OCI-LY3 (cell line): ENCODE data around the gene FAM117B.
A peak's percentile ranks its signal among the peaks of the same experiment; 100 is the strongest.

Experiments used
- EZH2phosphoT487 ChIP-seq: fragments of 200-600 bp; shearing (Covaris generic); IDR thresholded peaks from 2 replicates; pipeline ENCODE4 v1.6.1; 2018; ENCODE audit warnings: antibody characterized with exemption, mixed run types, low read depth
- TF ChIP-seq, protein P1 (sequence below): fragments of 200-600, 300-600 bp; sonication (generic); IDR thresholded peaks from 2 replicates; pipeline ENCODE4 v1.5.1; 2014; ENCODE audit warnings: antibody characterized with exemption, low read length, low read depth

DNA sequence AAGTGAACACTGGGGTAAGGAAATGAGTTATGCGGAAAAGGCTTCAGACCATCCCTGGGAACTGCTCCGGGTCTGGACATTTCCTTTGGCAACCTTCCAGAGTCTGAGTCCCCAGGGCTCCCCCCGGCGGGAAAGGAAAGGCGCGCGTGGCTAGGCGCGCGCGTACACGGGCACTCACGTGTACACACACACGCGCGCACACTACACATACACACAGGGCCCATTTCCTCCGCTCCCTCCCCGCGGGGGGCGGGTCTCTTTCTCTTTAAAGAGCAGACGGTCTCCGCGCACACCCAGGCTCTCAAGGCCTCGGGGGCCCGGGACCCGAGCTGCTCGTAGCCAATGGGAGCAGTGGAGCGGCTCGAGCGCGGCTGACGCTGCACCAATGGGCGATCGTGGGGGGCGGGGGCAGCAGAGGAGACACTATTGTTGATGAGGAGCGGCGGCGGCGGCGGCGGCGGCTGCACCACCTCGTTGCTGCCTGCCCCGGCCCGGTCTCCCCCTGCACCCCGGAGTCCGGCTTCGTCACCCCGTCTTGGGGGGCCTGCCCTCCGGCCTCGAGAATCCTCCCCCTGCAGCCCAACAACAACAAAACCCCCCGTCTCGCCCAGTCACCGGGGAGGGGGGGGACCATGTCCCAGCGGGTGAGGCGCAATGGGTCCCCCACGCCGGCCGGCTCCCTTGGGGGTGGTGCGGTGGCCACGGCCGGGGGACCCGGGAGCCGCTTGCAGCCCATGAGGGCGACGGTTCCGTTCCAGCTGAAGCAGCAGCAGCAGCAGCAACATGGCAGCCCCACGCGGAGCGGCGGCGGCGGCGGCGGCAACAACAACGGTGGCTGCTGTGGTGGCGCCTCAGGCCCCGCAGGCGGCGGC lies at the start of gene FAM117B:
- TF ChIP-seq, protein P1, sequence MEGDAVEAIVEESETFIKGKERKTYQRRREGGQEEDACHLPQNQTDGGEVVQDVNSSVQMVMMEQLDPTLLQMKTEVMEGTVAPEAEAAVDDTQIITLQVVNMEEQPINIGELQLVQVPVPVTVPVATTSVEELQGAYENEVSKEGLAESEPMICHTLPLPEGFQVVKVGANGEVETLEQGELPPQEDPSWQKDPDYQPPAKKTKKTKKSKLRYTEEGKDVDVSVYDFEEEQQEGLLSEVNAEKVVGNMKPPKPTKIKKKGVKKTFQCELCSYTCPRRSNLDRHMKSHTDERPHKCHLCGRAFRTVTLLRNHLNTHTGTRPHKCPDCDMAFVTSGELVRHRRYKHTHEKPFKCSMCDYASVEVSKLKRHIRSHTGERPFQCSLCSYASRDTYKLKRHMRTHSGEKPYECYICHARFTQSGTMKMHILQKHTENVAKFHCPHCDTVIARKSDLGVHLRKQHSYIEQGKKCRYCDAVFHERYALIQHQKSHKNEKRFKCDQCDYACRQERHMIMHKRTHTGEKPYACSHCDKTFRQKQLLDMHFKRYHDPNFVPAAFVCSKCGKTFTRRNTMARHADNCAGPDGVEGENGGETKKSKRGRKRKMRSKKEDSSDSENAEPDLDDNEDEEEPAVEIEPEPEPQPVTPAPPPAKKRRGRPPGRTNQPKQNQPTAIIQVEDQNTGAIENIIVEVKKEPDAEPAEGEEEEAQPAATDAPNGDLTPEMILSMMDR: peak; percentile 13; the same call in 1 of the 2 replicates
- no peak for TF ChIP-seq EZH2phosphoT487
